GM12873 (cell line): Measurements from ENCODE around the gene TNN.

Source experiments
- TF ChIP-seq, protein P1 (sequence below): IDR thresholded peaks from 2 replicates; pipeline ENCODE4 v1.5.1; 2012; ENCODE audit warnings: low read depth, mild to moderate bottlenecking, moderate library complexity, low read length, control low read depth; ENCODE audit not compliant: insufficient read depth; ENCODE audit errors: missing control alignments

Gene TNN

DNA sequence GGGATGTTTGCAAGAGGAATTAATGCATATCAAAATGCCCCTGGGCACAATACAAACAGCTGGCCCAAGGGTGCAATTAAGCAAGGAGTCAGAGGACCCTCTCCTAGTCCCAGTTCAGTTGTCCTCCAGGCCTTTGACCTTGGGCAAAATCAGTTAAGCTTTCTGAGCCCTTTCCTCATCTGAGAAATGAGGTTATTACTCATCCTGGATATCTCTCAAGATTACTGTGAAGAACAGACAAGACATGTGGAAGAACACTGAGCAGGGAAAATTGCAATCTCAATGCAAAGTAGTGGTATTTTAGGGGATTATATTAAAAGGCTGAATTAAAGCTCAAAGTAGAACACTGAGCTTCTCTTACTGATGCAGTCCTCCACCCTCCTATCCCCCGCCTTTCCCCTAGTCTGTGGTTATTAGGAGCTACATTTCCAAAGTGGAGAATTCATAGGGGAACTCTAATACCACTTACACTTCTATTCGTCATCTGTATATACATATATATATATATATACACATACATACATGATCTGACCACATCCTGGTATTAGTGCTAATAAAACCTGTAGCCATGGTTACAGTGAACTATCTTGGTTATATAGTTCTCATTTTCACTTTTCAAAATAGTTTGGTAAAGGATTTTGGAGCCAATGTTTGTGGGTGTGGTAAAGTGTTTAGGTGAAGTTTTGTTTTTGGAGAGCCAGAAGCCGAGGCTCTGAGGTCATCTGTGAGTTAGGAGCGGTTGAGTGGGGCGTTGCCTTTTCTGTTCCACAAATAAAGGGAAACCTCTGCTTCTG is 106.9 kb downstream of the TNN start:
- TF ChIP-seq, protein P1, sequence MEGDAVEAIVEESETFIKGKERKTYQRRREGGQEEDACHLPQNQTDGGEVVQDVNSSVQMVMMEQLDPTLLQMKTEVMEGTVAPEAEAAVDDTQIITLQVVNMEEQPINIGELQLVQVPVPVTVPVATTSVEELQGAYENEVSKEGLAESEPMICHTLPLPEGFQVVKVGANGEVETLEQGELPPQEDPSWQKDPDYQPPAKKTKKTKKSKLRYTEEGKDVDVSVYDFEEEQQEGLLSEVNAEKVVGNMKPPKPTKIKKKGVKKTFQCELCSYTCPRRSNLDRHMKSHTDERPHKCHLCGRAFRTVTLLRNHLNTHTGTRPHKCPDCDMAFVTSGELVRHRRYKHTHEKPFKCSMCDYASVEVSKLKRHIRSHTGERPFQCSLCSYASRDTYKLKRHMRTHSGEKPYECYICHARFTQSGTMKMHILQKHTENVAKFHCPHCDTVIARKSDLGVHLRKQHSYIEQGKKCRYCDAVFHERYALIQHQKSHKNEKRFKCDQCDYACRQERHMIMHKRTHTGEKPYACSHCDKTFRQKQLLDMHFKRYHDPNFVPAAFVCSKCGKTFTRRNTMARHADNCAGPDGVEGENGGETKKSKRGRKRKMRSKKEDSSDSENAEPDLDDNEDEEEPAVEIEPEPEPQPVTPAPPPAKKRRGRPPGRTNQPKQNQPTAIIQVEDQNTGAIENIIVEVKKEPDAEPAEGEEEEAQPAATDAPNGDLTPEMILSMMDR: no peak

DNA sequence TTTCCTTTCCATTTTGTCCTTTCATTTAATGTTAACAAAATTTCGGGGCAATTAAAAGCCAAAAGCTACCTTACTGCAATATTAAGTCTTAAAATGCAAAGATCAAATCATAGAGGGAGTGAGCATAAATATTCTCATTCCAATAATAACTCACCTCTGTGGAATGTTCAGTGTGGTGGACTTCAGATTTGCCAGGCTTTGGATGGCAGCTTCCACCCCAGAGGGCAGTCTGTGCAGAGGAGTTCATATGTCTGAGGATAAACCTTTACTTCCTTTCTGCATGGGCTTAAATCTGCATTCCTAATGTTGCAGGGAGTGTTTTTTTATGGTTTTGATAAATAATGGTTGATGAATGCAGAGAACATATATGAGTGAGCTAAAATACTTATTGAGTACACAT is 108.6 kb downstream of the TNN start:
- TF ChIP-seq, protein P1: no peak

DNA sequence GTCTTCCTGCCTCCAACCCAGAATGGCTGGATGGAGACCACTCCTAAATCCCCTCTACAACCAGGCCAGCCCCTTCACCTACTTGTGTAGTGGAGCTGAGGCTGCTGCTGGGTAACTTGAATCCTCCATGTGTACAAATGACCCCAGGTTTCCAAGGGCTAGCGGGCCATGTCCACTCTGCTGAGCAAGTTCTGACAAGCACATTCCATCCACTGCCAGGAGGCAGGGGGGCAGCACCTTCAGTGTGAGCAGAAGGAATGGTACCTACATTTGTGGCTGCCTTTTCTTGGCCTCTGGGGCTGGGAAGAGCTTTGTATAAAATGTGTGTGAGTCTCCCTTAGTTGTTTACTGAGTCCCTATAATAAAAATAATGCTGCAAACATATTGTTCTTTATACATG is 110.4 kb downstream of the TNN start:
- TF ChIP-seq, protein P1: no peak

DNA sequence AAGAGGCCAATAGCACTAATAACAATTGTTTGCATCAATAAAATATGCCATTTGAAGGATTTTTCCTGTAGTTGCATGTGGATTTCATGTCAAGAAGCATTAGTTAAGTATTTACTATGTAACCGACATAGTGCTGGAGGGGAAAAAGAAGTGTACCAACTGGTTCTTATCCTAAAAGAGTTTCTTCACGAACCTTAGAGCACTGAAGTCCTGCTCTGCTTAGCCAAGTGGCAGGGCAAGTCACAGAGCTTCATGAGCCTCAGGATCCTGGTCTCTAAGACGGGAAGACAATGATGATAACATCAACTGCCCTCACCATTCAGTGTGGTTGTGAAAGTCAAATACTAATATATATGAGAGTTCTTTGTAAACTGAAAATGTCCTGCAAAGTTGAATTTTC is 110.8 kb downstream of the TNN start:
- TF ChIP-seq, protein P1: no peak

DNA sequence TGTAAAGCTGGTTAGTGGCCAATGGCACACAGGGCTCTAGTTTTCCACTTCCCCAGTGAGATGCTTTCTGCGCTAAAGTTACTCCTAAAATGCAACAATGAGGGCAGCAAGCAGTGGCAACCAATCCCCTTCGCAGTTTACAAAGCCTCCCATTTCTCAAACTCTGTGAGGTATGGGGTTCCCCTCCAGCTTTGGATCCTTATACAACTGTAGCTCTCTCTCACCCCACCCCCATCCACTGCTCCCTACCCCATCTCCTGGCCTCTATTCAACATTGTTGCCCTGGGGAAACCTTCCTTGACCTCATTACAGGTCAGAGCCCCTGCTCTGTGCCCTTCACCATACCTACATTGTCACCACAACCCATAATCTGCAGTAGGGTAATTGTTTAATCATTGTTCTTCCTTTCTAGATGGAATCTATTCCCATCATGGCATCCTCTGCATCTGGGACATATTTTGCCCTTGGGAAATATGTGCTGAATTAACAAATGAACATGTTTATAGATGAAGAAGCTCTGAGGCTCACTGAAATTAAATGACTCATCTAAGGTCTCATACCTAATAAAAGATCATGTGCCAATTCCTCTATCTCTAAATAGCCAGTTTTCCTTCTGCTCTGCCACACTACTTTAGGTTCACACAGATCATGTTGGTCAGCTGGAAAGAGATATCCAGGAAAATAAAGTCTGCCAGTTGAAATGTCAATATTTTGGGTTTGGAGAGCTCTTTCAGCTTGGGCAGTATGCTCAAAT is 112.4 kb downstream of the TNN start:
- TF ChIP-seq, protein P1: no peak

DNA sequence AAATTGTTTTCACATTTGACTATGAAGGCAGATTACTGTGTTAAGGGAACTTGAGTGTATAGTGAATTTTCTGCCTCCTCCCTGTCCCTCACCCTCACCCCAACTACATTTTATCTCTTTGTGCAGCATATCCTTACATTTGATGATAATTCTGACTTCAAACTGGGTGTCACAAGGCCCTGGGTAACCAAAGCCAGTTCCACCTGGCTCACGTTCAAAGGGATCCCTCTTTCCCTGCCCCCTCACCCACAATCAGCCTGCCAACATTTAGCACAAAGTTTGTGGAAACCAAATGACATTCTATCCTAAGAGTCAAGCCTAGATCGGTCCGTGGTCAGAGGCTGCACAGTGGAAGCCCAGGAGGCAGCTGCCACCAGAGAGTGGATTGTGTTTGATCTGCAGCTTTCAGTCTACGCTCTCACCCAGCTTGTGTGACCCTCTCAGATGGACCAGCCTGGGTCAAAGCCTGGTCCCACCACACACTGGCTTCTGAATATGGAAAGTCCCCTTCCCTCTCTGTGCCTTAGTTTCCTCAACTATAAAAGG is 114.6 kb downstream of the TNN start:
- TF ChIP-seq, protein P1: no peak

DNA sequence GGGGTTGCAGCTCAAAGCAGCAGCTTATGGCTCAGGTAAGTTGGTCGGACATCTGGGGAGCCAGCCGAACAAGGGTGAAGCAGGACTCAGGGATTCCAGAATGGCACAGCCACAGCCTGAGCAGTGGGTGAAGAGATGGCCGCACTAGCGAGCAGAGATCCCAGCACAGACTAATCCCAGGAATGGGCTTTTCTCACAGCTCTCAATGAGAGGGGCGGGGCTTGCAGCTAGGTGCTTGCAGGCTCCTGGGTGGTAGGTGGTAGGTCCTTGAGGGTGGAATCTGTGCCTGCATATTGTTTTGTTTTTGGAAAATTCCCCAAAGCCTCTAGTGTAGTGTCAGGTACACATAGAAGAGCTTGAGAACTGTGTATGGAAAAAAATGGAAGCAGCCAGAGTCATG is 116.0 kb downstream of the TNN start:
- TF ChIP-seq, protein P1: no peak
